Testis (tissue), 3 donors: ENCODE results near the gene NOL4L. TPM values are rescaled to one million over a fixed set of nuclear protein-coding genes. Genes with fewer than 3 reads are reported as not detected.

ENCODE experiments used
- DNase-seq: peaks from one replicate; pipeline ENCODE4 v3.0.0-alpha.2; 2019
- H3K27ac ChIP-seq, 2 donors: fragments of 200-600 bp; sonication (generic); one replicate each; pipeline ENCODE4 v1.5.1; 2019
- H3K27me3 ChIP-seq: fragments of 200-600 bp; sonication (generic); one replicate; pipeline ENCODE4 v1.5.1; 2019
- H3K36me3 ChIP-seq: fragments of 200-600 bp; sonication (generic); one replicate; pipeline ENCODE4 v1.5.1; 2017; ENCODE audit warnings: low read depth; ENCODE audit errors: missing control alignments
- H3K4me1 ChIP-seq: fragments of 200-600 bp; sonication (generic); one replicate; pipeline ENCODE4 v1.5.1; 2019
- H3K4me3 ChIP-seq, 2 donors: fragments of 200-600 bp; sonication (generic); one replicate each; pipeline ENCODE4 v1.5.1; 2017 to 2019
- H3K9me3 ChIP-seq: fragments of 200-600 bp; sonication (generic); one replicate; pipeline ENCODE4 v1.5.1; 2017
- CTCF ChIP-seq, 3 experiments: fragments of 450-650 bp in 2 of 3; fragments of 200-600 bp in 1 of 3; sonication (generic) in 1 of 3; IDR thresholded peaks; one replicate each; pipeline ENCODE4 v1.5.1; 2016 to 2019; ENCODE audit warnings: antibody characterized with exemption in 3 of 3, mild to moderate bottlenecking in 2 of 3, moderate library complexity in 1 of 3
- POLR2A ChIP-seq: fragments of 450-650 bp; IDR thresholded peaks from one replicate; pipeline ENCODE4 v1.6.1; 2017; ENCODE audit warnings: antibody characterized with exemption, mild to moderate bottlenecking, moderate library complexity
- WGBS, 2 donors: methylation state at CpG; one replicate each; pipeline ENCODE4 v1.1.5; 2018; 5-methylcytosine and 5-hydroxymethylcytosine counted together
- intact Hi-C: fragments of 100-400 bp; cut with DNase I; formaldehyde crosslinking; loops from one replicate; pipeline ENCODE4 v1.15.1; 2023; ENCODE audit warnings: low total_unique reads
- polyA plus RNA-seq: library from polyadenylated mRNA; stranded (reverse); fragments of 350-450 nt; fragmentation: Illumina TruSeq; extraction: RNeasy Lipid Tissue Mini Kit (QIAGEN cat#74804); gene quantifications from one replicate; pipeline ENCODE4 v1.2.3, GENCODE V29; 2014; ENCODE audit warnings: low read depth, low replicate concordance; ENCODE audit not compliant: insufficient read depth
- total RNA-seq, 2 donors: library from RNA; depleted of rRNA; stranded (reverse); fragments of >200 nt; gene quantifications; one replicate each; pipeline ENCODE4 v1.2.3, GENCODE V29; 2016

NOL4L gene
- total and polyA plus RNA-seq, 3 donors from 2014 or later = 100.0 to 129 (median 115) TPM

GRCh38 chr20:32544893-32545840 is 40.0 kb downstream of the NOL4L start:
- DNase-seq = no peak
- WGBS, 2 donors = 89% methylated on average over 13 of the region's 13 CpGs
- intact Hi-C loops = no loop called here
- TF ChIP-seq CTCF (IDR thresholded peaks at IDR 0.05) (no peak), POLR2A (no peak)
- Histone ChIP-seq H3K4me3 (no peak overlapping the region), H3K27me3 (no peaks in the 10 kb centered on the region), H3K27ac (no peak overlapping the region), H3K36me3 (no peaks in the 10 kb centered on the region), H3K4me1 (peaks cover 1% of the 10 kb centered on the region), H3K9me3 (no peaks in the 10 kb centered on the region)

- WGBS, 2 donors = 72 to 80% methylated on average over 5 of the region's 5 CpGs
- intact Hi-C loops = no loop called here
- Histone ChIP-seq H3K4me3 (no peak overlapping the region), H3K4me1 (peaks cover 10% of the 10 kb centered on the region), H3K36me3 (no peaks in the 10 kb centered on the region), H3K9me3 (no peaks in the 10 kb centered on the region), H3K27me3 (no peaks in the 10 kb centered on the region), H3K27ac (no peak overlapping the region)
- DNase-seq = no peak
- TF ChIP-seq CTCF (IDR thresholded peaks at IDR 0.05) (no peak), POLR2A (no peak)
Measured at GRCh38 chr20:32544260-32544722, 40.8 kb downstream of the NOL4L start.

GRCh38 chr20:32543570-32544259 is 41.4 kb downstream of the NOL4L start:
- Histone ChIP-seq H3K9me3 (no peaks in the 10 kb centered on the region), H3K27ac (no peak overlapping the region), H3K4me1 (peaks cover 16% of the 10 kb centered on the region), H3K36me3 (no peaks in the 10 kb centered on the region), H3K4me3 (no peak overlapping the region), H3K27me3 (no peaks in the 10 kb centered on the region)
- no peak for DNase-seq
- intact Hi-C loops = no loop called here
- 81 to 83% methylated on average over 15 of the region's 15 CpGs for WGBS, 2 donors
- TF ChIP-seq POLR2A = no peak
- TF ChIP-seq CTCF (IDR thresholded peaks at IDR 0.05) = no peak

- H3K4me3 ChIP-seq = no peak overlapping the region
- no peaks in the 10 kb centered on the region for H3K9me3 ChIP-seq
- TF ChIP-seq POLR2A (no peak), CTCF (IDR thresholded peaks at IDR 0.05) (no peak)
- no peak overlapping the region for H3K27ac ChIP-seq
- 87 to 90% methylated on average over 6 of the region's 6 CpGs for WGBS, 2 donors
- peaks cover 29% of the 10 kb centered on the region for H3K4me1 ChIP-seq
- H3K36me3 ChIP-seq = no peaks in the 10 kb centered on the region
- intact Hi-C loops = no loop called here
- DNase-seq = no peak
- H3K27me3 ChIP-seq = no peaks in the 10 kb centered on the region
Measured at GRCh38 chr20:32542259-32542615, 42.9 kb downstream of the NOL4L start.
